Superior temporal gyrus (tissue), 1 donor: ENCODE measurements around the gene ALAS1.

Experiments
- DNase-seq: peaks from one replicate; pipeline ENCODE4 v3.0.0-alpha.2; 2016; ENCODE audit errors: extremely low spot score

Gene ALAS1

DNA sequence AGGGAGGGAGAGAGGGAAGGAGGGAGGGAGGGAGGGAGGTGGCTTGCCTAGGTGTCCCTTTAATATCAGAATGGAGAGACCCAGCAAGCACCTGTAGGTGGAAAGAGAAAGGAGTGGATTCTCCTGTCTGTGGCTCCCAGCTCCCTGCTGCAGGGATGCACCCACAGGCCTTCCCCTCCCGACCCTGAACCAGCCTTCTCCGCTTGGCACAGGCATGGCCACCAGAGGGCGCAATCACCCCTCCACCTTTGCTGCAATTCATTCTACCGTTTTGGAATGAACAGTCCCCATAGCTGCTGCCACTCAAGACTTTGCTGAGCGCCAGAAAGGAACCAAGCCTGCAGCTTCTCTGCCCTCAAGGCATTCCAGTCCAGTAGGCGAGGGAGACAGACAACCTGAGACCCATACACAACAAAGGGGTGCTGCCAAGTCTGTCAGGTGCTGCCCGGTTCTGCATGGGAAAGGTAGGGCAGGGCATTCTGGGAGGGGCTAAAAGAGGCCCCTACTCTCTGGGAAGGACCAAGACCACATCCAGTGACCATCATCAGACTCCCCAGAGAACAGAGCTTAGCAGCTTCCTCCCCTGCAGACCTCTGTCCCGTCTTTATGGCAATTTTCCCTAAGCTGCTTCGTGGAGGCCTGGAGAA lies 22.5 kb downstream of the ALAS1 start:
- DNase-seq = peak; percentile 86

DNA sequence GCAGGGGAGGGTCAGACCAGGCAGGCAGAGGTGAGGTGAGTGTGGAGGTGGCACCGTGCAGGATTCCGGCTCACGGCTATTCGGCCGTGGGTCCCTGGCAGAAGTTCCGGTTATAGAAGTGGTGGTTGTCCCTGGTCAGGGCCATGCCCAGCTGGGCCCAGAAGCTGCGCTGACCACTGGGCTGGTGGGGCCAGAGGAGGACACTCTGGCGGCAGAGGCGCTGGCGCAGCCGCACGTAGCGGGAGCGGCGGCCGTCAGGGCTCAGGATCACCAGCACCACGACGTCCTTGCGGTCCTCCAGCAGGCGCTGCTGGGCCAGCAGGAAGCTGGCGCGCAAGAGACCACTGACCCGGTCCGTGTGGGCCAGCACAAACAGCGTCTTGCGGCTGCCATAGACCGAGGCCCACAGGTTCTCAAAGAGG lies 23.2 kb downstream of the ALAS1 start:
- no peak for DNase-seq

DNA sequence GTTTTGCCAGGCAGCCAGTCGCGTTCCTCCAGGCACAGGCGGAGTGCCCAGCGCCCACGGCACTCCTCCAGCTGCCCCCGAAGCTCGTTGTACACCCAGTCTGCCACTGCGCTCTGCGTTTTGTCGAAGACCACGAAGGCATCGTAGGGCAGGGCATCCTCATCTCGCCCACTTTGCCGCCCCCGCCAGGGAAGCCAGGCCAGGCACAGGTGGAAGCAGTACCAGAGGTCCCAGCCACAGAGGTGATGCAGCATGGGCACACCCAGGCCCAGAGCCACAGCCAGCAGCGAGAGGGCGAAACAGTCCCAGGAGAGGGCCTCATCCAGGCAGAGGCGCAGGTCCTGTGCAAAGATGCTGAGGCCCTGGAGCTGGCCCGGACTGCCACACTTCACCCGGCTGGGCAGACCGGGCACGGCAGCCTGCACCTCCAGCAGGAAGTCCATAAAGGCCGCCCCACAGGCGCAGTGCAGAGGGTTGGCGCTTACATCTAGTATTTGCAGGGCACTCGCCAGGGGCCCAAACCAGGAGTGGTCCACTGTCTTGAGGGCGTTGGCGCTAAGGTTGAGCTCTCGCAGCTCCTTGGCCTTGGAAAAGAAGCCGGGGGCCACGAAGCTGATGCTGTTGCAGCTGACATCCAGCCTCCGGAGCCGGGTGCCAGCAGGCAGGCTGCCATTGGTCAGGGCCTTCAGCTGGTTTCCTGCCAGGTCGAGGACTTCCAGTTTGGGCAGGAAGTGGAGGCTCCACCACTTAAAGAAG lies 23.8 kb downstream of the ALAS1 start:
- no peak for DNase-seq

DNA sequence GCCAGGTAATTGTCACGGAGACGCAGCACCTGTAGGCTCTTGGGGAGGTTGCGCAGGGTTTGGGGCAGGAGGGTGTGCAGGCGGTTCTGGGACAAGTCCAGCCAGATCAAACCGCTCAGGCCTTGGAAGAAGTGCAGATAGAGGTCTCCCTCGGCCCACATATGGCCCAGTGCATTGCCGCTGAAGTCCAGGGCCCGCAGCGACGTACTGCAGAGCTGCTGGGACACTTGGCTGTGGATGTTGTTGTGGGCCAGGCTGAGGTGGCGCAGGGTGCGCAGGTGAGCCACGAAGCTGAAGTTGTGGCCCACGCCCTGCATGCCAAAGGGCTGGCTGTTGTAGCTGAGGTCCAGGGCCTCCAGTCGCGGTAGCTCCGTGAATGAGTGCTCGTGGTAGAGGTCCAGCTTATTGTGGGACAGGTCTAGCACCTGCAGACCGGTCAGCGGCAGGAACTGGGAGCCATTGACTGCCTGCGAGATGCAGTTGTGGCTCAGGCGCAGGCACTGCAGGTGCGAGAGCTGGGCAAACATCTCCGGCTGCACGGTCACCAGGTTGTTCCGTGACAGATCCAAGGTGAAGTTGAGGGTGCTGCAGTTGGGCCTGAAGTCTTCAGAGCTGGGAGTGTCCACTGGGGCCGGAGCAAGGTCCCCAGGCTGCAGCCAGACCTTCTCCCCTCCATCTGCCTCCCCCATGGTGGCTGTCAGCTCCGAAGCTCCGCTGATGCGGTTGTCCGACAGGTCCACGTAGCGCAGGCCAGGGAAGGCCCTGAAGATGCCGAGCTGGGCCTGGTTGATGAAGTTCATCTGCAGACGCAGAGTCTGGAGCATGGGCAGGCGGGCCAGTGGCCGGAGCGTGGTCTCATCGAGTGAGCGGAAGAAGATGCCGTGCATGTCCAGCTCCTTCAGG lies 24.6 kb downstream of the ALAS1 start:
- DNase-seq = no peak

DNA sequence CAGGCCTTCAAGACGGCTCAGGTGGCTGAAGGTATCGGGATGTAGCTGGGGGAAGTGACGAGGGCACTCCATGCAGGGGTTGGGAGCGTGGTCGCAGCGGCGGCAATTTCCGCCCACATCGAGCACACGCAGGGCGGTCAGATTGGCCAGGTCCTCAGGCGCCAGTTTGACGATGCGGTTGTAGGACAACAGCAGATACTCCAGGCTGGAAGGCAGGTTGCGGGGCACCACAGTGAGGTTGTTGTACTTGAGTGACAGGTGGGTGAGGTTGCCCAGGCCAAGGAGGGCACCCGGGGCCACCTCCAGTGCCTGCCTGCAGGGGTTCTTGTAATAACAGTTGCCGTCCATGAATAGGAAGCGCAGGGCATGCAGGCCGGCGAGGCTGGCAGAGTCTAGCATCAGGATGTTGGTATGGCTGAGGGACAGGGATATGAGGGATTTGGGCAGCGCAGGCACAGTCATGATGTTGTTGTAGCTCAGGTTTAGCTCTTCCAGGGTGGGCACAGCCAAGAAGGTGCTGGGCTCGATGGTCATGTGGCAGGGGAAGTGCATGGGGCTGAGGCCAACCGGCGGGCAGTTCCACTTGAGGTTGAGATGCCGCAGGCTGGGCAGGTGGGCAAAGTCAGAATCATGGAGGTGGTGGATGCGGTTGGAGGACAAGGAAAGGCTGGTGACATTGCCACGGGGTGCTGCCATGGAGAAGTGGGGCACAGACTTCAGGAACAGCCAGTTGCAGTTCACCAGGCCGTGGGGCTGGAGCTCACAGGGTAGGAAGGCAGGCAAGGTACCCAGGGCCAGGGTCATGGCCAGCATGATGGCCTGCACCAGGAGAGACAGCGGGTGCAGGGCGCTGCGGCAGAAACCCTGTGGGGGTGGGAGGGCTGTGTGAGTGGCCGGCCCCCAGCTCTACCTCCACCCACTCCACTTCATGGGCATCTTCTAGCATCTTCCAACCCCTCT lies 25.8 kb downstream of the ALAS1 start:
- DNase-seq = no peak

DNA sequence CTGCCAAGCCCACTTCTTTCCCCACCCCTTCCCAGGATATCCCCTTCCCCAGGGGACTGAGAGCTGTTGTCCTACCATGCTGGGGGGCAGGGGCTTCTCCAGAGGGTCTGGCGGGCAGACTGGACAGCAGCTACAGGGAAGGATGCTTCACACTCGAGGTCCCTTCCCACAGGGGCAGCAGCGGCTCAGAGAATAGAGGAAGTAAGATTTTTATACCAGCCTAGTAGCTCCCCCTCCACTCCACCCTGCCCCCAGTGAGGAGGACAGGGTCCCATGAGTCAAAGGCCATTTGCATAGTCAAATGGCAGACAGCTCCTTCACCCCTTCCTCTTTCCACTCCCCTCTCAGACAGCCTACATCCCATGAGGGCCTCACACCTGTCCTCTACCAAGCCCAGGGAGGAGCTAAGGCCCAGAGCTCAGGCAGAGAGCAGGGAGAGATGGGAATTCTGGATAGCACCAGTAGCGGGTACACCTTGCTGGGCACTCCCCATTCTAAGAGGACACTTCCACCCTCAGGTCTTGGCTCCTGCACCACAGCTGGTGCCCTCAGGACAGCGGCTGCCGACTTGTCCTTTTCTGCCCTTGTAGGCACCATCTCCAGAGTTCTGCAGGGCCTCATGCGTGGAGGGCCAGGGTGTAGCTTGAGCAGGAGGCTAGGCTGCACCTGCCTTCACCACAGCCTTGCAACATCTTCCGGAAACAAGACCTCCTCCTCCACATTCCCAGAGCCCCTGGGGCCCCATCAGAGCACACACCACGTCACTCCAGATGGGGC lies 27.7 kb downstream of the ALAS1 start, which contains the start of gene TLR9:
Gene TLR9, minus strand, starts transcription at position 194 of the 777 bp plus-strand sequence. Its CDS starts 116 bp downstream, at position 78.
- no peak for DNase-seq

DNA sequence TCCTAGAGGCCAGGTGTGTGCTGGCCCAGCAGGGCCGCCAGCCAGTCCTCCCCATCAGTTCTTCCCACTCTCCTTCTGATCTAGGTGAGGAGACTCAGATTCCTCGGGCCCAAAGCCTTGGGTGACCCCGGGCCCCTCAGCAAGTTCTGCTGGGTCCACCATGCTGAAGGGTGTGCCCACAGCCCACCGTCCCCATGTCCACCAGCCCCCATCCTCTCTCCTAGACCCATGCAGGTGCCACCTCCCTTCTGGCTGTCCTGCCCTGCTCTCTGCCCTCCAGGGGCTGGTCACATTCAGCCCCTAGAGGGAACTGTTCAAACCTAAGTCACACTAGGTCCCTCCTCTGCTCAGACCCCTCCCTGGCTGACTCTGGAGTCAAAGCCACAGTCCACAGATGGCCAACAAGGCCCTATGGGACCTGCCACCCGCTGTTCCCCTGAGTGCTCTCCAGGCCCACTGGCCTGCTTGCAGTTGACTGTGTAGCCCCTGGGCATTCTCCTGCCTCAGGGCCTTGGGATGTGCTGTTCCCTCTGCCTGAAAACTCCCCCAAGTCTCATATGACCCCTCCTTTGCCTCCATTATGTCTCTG lies 28.4 kb downstream of the ALAS1 start:
- no peak for DNase-seq

DNA sequence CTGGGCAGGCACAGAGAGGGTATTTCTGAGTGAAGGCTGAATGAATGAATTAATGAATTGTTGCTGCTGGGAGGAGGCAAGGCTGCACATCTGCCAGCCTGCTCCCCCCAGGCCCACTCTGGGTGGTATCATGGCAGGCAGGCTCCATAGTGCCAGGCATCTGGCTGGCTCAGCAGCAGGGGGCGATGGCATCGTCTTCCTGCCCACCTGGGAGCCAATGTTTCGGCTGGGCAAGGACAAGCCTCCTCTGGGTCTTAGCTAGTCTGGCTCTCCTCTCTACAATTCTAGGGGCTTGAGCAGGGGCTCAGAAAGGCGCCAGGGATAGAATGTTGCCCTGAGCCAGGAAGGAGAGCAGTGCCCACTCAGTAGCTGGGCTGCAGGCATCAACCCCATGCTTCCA lies 29.2 kb downstream of the ALAS1 start:
- no peak for DNase-seq

DNA sequence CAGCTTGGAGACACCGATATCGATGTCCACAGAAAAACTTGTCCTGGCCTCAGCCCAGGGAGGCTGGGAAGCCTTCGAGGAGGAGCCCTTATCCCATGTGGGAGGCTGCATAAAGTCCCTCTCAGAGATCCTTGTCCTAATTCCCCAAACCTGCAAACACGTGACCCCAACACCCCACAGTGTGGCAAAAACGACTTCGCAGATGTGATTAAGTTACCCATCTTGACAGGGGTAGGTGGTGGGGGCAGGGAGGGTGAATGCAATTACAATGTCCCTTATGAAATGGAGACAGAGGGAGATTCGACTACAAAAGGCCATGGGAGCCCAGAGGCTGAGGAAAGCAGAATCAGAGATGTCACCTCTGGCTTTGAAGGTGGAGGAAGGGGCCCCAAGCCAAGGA lies 29.8 kb downstream of the ALAS1 start:
- no peak for DNase-seq

DNA sequence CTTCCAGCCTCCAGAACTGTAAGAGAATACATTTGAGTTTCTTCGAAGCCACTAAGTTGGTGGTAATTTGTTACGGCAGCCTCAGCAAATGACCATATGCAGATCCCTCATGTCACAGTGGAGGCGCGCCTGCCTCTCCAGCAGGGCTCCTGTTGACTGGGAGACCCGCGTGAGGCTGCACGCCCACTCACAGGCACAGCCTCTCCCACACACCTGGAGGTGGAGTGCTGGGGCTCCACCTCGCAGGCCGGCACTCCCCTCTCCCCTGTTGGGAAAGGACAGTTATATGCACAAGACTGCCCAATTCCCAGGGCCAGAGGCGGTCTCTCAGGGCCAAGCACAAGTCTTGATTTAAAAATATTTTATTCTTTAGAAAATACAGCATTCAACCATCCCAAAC lies 30.3 kb downstream of the ALAS1 start:
- DNase-seq = no peak

DNA sequence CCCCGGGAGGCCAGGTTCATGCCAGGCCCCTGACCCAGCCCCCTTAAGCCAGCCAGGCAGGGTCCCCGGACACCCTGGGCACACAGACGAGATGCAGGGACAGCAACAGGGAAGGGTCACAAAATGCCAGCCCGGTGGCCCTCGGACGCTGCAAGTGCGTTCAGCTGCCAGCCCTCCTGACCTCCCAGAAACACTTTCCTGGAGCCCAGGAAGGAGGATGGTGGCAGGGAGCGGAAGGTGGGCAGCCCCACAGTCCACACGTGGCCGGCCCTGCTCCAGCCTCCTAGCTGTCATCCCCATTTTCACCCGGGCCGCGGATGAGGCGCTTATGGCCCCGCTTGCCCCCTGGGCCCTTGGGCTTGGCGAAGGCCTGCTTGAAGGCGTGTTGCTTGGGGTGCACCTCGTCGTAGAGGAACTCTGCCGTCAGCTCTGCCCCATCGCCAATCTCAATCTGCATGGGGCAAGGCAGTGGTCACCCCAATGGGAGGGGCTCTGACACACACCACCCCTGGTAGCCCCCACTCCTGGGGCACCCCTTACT lies 30.9 kb downstream of the ALAS1 start:
- DNase-seq = no peak

DNA sequence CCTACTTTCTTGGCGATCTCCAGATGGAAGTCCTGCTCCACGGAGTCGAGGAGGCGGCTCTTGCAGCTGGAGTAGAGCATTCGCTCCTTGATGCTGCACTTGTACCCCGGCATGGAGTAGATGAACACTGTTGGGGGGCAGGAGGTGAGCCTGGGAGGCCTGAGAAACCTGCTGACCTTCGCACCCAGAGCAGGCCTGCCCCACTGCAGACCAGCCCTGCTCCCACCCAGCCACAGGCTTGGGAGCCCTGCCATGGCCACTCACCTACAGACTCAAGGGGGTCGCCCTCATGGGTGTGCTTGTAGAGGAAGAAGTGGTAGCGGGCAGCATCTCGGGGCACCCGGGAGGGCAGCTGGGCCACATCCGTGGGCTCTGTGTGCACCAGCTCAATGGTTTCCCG lies 31.7 kb downstream of the ALAS1 start:
- no peak for DNase-seq

DNA sequence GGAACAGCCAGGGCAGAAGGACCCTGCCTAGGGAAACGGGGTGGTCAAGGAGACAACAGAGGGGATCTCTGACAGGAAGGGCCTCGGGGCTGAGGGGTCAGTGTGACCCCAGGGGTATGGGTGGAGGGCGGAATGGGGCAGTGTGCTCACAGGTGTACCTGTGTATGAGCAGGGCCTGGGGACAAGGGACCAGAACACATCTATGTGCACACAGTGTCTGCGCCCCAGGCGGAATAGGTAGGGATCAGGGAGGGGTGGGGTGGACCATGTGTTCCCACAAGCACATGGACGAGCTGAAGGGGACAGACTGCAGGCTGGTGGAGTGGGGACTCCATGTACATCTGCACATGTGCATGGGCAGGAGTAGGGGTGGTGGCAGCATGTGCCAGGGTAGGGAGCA lies 32.5 kb downstream of the ALAS1 start:
- DNase-seq = no peak

DNA sequence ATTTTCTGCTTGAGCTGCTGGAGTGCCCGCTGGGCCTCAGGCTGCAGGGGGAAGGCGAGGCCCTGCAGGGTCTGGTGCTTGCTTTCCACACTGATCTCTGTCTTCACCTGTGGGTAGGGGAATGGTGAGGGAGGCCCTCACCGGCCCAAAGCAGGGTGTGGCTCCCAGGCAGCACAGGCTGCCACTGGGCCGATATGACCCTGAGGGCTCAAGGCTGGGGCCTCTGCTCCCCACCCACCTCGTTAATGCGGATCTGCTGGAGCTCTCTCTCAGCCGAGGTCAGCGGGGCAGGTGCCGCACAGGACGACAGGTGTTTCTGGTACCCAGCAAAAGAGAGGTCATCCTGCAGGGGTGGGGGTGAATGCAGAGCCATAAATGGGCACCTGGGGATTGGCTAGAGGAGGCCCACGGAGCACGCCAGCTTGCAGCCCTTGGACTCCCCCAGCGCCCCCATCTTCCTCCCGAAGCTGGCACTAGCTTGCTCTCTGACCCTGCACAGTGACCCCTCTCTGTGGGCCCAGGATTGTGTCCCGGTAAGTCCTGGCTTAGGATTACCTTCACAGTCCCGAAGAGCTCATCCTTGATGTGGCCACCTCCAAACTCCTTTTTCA lies 33.0 kb downstream of the ALAS1 start:
- DNase-seq = no peak

DNA sequence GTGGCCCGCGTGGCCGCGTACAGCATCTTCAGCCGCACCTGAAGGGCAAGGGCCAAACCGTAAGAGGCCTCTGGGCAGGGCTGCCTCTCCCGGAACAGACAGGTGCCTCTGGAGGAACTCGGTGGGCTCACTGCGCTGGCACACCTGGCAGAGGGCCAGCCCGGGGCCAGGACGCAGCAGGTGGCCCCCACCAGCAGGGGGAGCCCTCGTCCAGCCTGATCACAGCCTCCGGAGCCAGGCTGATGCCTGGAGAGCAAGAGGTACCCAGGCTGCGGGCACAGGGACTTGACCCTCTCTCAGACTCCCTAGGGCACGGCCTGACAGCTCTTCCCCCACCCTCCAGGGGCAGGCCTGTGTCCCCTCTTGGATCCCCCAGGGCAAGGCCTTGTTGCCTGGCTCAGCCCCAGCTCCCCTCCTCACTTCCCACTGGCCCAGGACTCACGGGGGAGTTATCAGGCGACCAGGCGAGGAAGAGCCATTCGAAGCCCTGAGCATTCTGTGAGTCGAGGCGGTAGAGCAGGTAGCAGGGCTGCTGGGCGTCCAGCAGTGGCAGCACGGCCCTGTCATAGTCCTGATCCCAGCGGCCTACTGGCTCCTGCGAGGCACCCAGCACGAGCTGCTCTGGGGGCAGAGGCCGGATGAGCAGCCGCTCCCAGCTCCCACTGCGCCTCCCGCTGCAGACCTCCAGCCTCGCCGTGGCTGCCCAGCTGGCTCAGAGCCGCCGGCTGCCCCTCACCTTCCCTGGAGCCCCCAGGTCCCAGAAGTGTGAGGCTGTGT lies 33.7 kb downstream of the ALAS1 start:
- DNase-seq = no peak

DNA sequence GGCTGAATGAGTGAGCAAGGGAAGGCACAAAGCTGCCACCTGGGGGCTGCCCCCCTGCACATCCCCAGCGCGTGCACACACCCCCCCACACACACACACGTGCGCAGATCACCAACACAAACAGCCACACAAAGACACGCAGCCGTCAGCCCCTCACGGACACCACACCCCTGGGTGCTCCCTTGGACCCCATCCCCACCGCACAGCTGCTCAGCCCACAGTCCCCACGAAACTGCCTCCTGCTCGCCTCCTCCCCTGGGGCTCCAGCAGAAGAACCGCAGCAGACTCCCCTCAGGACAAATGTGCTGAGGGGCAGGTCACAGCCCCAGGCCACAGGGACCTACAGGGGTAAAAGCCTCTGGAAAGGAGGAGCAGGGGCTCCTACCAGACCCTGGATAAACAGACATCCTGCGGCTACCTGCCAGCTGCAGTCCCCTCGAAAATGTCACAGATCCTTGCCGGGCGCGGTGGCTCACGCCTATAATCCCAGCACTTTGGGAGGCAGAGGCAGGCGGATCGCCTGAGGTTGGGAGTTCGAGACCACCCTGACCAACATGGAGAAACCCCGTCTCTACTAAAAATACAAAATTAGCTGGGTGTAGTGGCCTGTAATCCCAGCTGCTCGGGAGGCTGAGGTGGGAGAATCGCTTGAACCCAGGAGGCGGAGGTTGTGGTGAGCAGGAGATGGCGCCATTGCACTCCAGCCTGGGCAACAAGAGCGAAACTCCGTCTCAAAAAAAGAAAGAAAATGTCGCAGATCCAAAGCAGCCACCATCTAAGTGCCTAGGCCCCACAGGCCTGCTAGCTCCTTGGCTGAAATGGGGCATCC lies 34.5 kb downstream of the ALAS1 start:
- no peak for DNase-seq

DNA sequence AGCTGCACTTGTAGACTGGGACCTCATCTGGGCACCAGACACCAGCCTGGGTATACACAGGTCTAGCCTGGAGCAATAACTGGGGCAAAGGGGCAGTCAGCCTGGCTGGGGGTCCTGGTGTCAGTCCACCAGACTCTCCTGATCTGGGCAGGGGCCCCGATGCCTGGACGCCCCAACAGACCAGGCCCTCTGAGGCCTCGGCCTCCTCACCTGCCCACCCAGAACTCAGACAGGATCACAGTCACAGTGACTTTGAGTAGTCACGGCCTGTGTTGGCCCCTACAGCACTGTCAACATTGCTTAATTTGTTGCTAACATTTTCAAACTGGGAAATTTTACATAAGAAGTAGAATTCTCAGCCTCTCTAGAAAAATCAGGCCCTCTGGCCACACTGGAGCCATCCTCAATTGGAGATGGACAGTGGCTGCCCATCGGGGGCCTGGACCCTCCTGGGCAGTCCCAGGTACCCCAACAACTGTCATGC lies 35.2 kb downstream of the ALAS1 start:
- DNase-seq = no peak
